ENCODE data around the gene DTWD2. TPM values are rescaled to one million over a fixed set of nuclear protein-coding genes. Genes with fewer than 3 reads are reported as not detected.
"Not testable (repeated sequence)": the region's sequence is repeated elsewhere in the genome, so short reads cannot be mapped to it uniquely, and the experiment has no call there.

Gene DTWD2
- total RNA-seq, 2 experiments from 2014 or later, result 5.4 to 6.7 TPM

GRCh38 chr5:119009131-119009530 is 20.8 kb upstream of the DTWD2 start:
- no peak overlapping the region for H3K27ac Mint-ChIP-seq
- ATAC-seq (no peak), DNase-seq (no peak)
- H3K27me3 Mint-ChIP-seq, result no peaks in the 10 kb centered on the region
- H3K36me3 Mint-ChIP-seq (ENCODE audit: low read depth), result no peaks in the 10 kb centered on the region
- CTCF ChIA-PET, result interaction anchor here (0.6 kb wide), 1 partner anchor 21 kb away, joined by 3 read pairs; the partner anchor contains the start of gene DTWD2
- TF ChIP-seq, protein P1, sequence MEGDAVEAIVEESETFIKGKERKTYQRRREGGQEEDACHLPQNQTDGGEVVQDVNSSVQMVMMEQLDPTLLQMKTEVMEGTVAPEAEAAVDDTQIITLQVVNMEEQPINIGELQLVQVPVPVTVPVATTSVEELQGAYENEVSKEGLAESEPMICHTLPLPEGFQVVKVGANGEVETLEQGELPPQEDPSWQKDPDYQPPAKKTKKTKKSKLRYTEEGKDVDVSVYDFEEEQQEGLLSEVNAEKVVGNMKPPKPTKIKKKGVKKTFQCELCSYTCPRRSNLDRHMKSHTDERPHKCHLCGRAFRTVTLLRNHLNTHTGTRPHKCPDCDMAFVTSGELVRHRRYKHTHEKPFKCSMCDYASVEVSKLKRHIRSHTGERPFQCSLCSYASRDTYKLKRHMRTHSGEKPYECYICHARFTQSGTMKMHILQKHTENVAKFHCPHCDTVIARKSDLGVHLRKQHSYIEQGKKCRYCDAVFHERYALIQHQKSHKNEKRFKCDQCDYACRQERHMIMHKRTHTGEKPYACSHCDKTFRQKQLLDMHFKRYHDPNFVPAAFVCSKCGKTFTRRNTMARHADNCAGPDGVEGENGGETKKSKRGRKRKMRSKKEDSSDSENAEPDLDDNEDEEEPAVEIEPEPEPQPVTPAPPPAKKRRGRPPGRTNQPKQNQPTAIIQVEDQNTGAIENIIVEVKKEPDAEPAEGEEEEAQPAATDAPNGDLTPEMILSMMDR (IDR thresholded peaks at IDR 0.05), result no peak
- H3K4me1 Mint-ChIP-seq (ENCODE audit: low read depth), result no peaks in the 10 kb centered on the region
- intact Hi-C loops (cut with micrococcal nuclease), result no loop called here
- POLR2A ChIA-PET, result no interaction called here
- H3K4me3 Mint-ChIP-seq, result no peak overlapping the region
- no peaks in the 10 kb centered on the region for H3K9me3 Mint-ChIP-seq

DNA sequence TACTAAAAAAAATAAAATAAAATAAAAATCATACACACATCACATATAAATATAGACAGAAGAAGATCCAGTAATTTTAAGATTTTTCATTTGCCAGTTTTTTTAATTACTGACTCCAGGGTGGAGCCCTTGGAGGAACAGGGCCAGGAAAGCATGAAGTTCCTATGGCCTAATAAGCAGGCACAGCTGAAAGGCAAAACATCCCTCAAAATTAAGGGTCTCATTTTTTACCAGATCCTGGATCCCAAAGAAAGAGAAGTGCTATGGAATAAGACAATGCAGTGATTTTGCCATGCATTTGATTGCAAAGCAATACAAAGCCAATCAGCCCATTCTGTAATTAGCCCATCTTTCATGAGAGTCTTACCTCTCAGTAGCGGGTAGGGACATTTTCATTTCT is 11.3 kb upstream of the DTWD2 start:
- Mint-ChIP-seq H3K9me3 (peaks cover 26% of the 10 kb centered on the region), H3K36me3 (ENCODE audit: low read depth) (no peaks in the 10 kb centered on the region), H3K27me3 (no peaks in the 10 kb centered on the region), H3K27ac (no peak overlapping the region), H3K4me3 (no peak overlapping the region), H3K4me1 (ENCODE audit: low read depth) (no peaks in the 10 kb centered on the region)
- ChIA-PET CTCF (interaction anchor here (1.4 kb wide), 1 partner anchor 11 kb away, joined by 8 read pairs; the partner anchor contains the start of gene DTWD2), POLR2A (no interaction called here)
- TF ChIP-seq, protein P1 (IDR thresholded peaks at IDR 0.05), result no peak
- intact Hi-C loops (cut with micrococcal nuclease), result no loop called here
- DNase-seq (no peak), ATAC-seq (no peak)

DNA sequence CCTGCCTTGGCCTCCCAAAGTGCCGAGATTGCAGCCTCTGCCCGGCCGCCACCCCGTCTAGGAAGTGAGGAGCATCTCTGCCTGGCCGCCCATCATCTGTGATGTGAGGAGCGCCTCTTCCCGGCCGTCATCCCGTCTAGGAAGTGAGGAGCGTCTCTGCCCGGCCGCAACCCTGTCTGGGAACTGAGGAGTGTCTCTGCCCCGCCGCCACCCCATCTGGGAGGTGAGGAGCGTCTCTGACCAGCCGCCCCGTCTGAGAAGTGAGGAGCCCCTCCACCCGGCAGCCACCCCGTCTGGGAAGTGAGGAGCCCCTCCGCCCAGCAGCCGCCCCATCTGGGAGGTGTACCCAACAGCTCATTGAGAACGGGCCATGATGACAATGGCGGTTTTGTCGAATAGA is 10.5 kb upstream of the DTWD2 start:
- H3K36me3 Mint-ChIP-seq (ENCODE audit: low read depth); ATAC-seq; H3K4me3 Mint-ChIP-seq; DNase-seq; CTCF ChIA-PET; POLR2A ChIA-PET; H3K27ac Mint-ChIP-seq; intact Hi-C loops (cut with micrococcal nuclease); H3K27me3 Mint-ChIP-seq; H3K4me1 Mint-ChIP-seq (ENCODE audit: low read depth): not testable (repeated sequence)
- peaks cover 26% of the 10 kb centered on the region for H3K9me3 Mint-ChIP-seq

- no peak overlapping the region for H3K27ac Mint-ChIP-seq
- DNase-seq (no peak), ATAC-seq (no peak)
- no peaks in the 10 kb centered on the region for H3K27me3 Mint-ChIP-seq
- no peak overlapping the region for H3K4me3 Mint-ChIP-seq
- ChIA-PET CTCF (interaction anchor here (1.6 to 2.4 kb wide), 2 partner anchors 8 to 439 kb away, joined by 4 to 16 read pairs; partner anchors contain the start of gene DTWD2), POLR2A (no interaction called here)
- no peaks in the 10 kb centered on the region for H3K4me1 Mint-ChIP-seq (ENCODE audit: low read depth)
- peaks cover 29% of the 10 kb centered on the region for H3K9me3 Mint-ChIP-seq
- intact Hi-C loops (cut with micrococcal nuclease), result no loop called here
- H3K36me3 Mint-ChIP-seq (ENCODE audit: low read depth), result no peaks in the 10 kb centered on the region
- TF ChIP-seq, protein P1 (IDR thresholded peaks at IDR 0.05), result no peak
These were observed 7.8 kb upstream of the DTWD2 start for GRCh38 chr5:118996098-118996497.

GRCh38 chr5:118994595-118994994 is 6.2 kb upstream of the DTWD2 start:
- H3K27ac Mint-ChIP-seq, result no peak overlapping the region
- CTCF ChIA-PET, result interaction anchor here (1.5 to 1.6 kb wide), 2 partner anchors 418 to 440 kb away, joined by 3 to 4 read pairs; no protein-coding TSS in a partner anchor
- intact Hi-C loops (cut with micrococcal nuclease), result no loop called here
- H3K36me3 Mint-ChIP-seq (ENCODE audit: low read depth), result no peaks in the 10 kb centered on the region
- TF ChIP-seq, protein P1 (IDR thresholded peaks at IDR 0.05), result no peak
- no peaks in the 10 kb centered on the region for H3K4me1 Mint-ChIP-seq (ENCODE audit: low read depth)
- no peak overlapping the region for H3K4me3 Mint-ChIP-seq
- H3K9me3 Mint-ChIP-seq, result peaks cover 25% of the 10 kb centered on the region
- H3K27me3 Mint-ChIP-seq, result no peaks in the 10 kb centered on the region
- DNase-seq (no peak), ATAC-seq (no peak)
- POLR2A ChIA-PET, result no interaction called here

GRCh38 chr5:118993118-118993517 is 4.8 kb upstream of the DTWD2 start:
- peaks cover 21% of the 10 kb centered on the region for H3K9me3 Mint-ChIP-seq
- CTCF ChIA-PET; H3K27ac Mint-ChIP-seq; POLR2A ChIA-PET; H3K36me3 Mint-ChIP-seq (ENCODE audit: low read depth); H3K4me1 Mint-ChIP-seq (ENCODE audit: low read depth); ATAC-seq; H3K4me3 Mint-ChIP-seq; intact Hi-C loops (cut with micrococcal nuclease); DNase-seq; H3K27me3 Mint-ChIP-seq: not testable (repeated sequence)

DNA sequence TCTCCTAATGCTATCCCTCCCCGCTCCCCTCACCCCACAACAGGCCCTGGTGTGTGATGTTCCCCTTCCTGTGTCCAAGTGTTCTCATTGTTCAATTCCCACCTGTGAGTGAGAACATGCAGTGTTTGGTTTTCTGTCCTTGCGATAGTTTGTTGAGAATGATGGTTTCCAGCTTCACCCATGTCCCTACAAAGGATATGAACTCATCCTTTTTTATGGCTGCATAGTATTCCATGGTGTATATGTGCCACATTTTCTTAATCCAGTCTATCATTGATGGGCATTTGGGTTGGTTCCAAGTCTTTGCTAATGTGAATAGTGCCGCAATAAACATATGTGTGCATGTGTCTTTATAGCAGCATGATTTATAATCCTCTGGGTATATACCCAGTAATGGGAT is 3.7 kb upstream of the DTWD2 start:
- POLR2A ChIA-PET; intact Hi-C loops (cut with micrococcal nuclease); H3K27ac Mint-ChIP-seq; ATAC-seq; CTCF ChIA-PET; H3K27me3 Mint-ChIP-seq; H3K36me3 Mint-ChIP-seq (ENCODE audit: low read depth); H3K4me3 Mint-ChIP-seq; DNase-seq: not testable (repeated sequence)
- peaks cover 18% of the 10 kb centered on the region for H3K9me3 Mint-ChIP-seq
- peaks cover 16% of the 10 kb centered on the region for H3K4me1 Mint-ChIP-seq (ENCODE audit: low read depth)
